ENCODE measurements around the gene SNRNP200.

- TF ChIP-seq CTCF (IDR thresholded peaks at IDR 0.05): no peak
- no peak for TF ChIP-seq ZFX (IDR thresholded peaks at IDR 0.05; ENCODE audit: borderline replicate concordance)
These were observed 13.6 kb downstream of the SNRNP200 start for GRCh38 chr2:96291751-96292150.

Data from 22Rv1 (cell line).